T47D (cell line): ENCODE data around the gene SPSB2.

Experiments
- DNase-seq, 2 experiments: peaks; one replicate each; pipeline versions ENCODE4 v3.0.0 to v3.0.0-alpha.2; 2011 to 2012; ENCODE audit warnings: low read depth in 1 of 2, low spot score in 1 of 2
- JUND ChIP-seq: IDR thresholded peaks from 2 replicates; pipeline ENCODE4 v1.6.1; 2012; ENCODE audit warnings: low read depth
- in situ Hi-C: cut with HindIII; loops from 2 replicates; pipeline ENCODE4 v1.10.0; 2016; ENCODE audit warnings: low sequenced_read_pairs, low pct_unique_long_range_greater_than_20kb

The SPSB2 gene

DNA sequence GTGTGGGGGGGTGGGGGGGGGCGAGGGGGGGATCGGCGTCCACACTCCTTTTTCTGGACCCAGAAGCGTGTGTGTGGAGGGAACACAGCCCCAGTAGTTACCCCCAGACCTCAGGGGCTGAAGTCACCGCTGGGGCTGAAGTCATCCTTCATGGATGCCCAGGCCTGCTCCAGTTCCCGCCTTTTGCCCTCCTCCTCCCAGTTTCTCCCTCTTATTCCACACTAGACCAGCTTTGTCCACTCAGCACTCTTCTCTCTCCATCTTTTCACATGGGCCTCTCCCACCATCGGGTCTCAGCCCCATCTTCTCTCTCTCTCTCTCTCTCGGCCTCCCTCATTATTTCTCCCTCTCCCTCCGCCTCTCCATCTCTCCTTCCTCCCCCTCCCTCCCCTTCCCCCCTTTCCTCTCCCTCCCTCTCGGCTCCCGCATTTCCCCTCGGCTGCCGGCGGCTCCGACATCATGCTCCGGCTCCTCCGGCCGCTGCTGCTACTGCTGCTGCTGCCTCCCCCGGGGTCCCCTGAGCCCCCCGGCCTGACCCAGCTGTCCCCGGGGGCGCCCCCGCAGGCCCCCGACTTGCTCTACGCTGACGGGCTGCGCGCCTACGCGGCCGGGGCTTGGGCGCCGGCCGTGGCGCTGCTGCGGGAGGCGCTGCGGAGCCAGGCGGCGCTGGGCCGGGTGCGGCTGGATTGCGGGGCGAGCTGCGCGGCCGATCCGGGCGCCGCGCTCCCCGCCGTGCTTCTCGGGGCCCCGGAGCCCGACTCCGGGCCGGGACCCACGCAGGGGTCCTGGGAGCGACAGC lies 44.9 kb downstream of the SPSB2 start, which contains the start of gene P3H3:
Gene P3H3, plus strand, starts transcription at position 426 of the 799 bp plus-strand sequence. Its CDS starts 34 bp downstream, at position 460.
- no peak for TF ChIP-seq JUND
- no peak for DNase-seq
- in situ Hi-C loops: no loop called here

DNA sequence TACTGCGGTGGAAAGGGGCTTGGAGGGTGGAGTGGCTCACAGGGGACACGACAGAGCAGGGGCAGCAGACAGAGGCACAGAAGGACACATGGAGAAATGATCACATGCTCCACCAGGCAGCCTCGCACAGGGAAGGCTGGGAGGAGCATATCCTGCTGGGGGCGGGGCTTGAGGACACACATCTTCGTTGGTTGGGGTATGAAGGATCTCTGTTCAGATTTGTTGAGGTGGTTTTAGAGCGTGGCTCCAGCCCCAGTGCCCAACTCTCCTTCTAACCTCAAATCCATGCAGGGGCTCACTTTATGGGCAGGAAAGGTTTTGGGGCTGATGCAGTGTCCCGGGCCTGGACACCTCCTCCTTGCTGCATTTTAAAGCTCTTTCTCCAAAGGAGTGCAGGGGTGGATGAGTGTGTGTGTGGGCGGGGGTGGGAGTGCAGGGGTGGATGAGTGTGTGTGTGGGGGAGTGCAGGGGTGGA lies 45.6 kb downstream of the SPSB2 start:
- in situ Hi-C loops: no loop called here
- no peak for TF ChIP-seq JUND
- DNase-seq: peak in 1 of 2 experiments; percentile 54

DNA sequence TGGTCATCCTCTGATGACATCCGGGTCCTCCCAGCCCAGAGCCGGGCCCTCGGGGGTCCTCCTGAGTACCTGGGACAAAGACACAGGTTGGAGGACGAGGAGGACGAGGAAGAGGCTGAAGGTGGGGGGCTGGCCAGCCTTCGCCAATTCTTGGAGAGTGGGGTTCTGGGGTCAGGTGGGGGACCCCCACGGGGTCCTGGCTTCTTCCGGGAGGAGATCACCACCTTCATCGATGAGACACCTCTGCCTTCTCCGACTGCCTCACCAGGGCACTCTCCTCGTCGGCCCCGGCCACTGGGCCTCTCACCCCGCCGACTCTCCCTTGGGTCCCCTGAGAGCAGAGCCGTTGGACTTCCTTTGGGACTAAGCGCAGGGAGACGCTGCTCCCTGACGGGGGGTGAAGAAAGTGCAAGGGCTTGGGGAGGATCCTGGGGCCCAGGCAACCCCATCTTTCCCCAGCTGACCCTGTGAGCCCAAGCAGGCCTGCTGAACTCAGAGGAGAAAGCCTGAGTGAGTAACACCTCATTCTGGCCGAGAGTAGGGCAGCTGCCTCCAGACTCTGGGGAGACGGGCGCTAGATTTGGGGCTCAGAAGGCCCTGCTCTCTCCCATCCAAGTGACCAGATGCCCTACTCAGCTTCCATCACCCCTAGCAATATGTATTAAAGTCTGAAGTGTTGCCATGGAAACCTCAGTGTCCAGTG lies 46.2 kb downstream of the SPSB2 start:
- no peak for TF ChIP-seq JUND
- no peak for DNase-seq
- in situ Hi-C loops: no loop called here

DNA sequence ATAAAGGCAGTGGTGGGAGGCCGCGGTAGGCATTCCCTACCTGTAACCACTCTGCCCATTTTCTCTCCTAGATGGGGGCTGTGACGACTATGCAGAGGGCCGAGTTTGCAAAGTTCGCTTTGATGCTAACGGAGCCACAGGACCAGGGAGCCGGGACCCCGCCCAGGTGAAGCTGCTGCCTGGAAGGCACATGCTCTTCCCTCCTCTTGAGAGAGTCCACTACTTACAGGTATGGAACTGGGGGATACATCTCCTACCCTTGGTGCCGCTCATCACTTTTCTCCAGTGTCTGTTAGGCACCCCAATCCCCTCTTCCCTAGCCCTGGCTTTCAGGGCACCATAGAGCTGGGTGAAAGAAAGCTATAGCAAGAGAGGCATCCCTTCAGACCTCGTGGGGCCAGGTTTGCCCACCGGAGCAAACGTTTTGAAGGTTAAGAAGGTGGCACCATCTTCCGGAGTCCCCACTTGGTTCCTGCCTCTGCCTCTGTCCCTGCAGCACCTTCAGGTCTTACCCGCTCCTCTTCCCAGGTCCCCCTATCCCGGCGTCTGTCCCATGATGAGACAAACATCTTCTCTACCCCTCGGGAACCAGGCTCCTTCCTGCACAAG lies 46.9 kb downstream of the SPSB2 start:
- in situ Hi-C loops: no loop called here
- TF ChIP-seq JUND: no peak
- no peak for DNase-seq

DNA sequence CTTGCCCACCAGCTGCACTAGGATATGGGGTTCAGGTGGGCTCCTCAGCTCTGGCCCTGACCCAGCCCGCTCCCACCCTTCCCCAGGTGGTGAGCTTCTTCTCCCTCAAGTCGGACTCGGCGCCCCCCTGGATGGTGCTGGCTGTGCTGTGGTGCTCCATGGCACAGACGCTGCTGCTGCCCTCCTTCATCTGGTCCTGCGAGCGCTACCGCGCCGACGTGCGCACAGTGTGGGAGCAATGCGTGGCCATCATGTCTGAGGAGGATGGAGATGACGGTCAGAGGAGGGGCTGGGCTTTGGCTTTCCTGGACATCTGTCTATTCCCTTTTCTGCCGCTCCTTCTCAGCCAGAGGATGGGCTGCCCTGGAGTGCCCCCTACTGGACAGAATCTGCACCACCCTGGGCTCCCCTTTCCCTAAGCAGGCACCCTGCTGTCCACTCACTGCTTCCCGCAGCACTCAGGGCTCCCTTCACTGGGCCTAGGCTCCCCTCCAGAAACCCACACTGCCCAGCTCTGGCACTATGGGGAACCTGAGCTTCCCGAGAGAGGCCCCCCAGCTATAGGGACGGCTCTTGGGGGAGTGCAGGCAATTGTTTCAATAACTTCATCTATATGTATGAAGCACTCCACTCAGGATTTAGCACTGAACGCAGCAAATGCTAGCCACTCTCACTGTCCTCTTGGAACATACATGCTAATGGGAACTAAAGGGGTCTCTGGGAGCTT lies 47.5 kb downstream of the SPSB2 start:
- no peak for TF ChIP-seq JUND
- in situ Hi-C loops: no loop called here
- DNase-seq: peak; percentile 64 to 70

DNA sequence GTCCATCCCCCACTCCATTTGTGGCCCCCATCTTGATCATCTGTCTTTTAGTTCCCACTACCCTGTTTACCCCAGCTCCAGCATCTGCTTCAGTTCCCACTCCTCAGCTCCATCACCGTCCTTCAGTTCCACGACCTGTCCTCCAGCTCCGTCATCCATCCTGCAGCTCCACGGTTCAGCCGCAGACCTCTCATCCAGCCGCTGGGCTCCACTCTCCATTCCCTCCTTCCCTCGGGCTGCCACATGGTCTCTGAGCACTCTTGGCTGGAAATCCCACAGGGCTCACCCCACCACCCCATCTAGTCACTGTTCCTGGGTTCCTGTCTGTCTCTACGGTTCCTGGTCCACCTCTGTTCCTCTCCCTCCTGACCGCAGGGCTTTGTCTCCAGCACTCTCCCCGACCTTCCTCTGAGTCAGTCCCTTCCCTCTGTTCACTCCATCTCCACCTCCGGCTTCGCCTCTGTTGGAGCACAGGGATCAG lies 48.2 kb downstream of the SPSB2 start:
- DNase-seq: no peak
- in situ Hi-C loops: no loop called here

DNA sequence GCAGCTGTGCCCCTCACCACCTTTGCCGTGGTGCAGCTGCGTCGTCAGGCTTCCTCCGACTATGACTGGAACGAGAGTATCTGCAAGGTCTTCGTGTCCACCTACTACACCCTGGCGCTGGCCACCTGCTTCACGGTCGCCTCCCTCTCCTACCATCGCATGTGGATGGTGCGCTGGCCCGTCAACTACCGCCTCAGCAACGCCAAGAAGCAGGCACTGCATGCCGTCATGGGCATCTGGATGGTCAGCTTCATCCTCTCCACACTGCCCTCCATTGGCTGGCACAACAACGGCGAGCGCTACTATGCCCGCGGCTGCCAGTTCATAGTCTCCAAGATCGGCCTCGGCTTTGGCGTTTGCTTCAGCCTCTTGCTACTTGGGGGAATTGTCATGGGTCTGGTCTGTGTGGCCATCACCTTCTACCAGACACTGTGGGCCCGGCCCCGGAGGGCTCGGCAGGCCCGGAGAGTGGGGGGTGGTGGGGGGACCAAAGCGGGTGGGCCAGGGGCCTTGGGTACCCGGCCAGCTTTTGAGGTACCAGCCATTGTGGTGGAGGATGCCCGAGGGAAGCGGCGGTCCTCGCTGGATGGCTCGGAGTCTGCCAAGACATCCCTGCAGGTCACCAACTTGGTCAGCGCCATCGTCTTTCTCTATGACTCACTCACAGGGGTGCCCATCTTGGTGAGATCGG lies 48.9 kb downstream of the SPSB2 start:
- DNase-seq: peak in 1 of 2 experiments; percentile 32
- no peak for TF ChIP-seq JUND
- in situ Hi-C loops: no loop called here

More for the DNA sequence above, 48.2 kb downstream of the SPSB2 start:
- TF ChIP-seq JUND: no peak

DNA sequence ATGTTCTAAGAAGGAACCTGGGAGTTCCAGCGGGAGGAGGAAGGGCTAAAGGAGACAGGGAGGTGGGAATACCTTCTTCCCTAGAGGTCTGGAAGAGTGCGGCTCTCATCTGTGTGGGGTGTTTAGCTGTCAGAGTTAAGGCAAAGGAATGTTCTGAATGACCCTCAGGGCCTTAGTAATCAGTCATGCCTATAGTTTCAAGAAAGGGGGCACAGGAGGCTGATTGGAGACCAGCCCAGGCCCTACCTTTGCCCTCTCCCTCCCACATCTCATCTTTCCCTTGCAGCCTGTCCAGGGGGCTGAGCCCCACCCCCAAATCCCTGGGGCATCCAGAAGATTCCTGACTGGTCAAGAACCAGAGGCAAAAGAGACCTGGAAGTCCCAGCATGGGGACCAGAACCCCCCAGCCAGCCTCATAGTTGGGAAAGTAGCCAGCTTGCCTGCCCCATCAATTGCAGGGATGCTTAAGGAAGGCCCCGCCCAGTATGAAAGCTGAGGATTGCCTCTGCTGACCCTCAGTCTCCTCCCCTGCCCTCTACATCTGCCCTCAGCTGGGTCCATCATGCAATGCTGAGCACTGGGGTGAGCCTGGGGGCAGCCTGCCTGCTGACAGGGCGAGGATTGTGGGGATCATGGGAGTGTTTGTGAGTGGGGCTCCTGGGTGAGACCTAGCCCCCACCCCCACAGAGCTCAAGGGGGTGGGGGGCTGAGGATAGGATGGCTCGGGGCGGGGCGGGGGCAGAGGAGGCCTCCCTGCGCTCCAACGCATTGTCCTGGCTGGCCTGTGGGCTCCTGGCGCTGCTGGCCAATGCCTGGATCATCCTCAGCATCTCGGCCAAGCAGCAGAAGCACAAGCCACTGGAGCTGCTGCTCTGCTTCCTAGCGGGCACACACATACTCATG lies 49.7 kb downstream of the SPSB2 start:
- no peak for TF ChIP-seq JUND
- DNase-seq: no peak
- in situ Hi-C loops: no loop called here

DNA sequence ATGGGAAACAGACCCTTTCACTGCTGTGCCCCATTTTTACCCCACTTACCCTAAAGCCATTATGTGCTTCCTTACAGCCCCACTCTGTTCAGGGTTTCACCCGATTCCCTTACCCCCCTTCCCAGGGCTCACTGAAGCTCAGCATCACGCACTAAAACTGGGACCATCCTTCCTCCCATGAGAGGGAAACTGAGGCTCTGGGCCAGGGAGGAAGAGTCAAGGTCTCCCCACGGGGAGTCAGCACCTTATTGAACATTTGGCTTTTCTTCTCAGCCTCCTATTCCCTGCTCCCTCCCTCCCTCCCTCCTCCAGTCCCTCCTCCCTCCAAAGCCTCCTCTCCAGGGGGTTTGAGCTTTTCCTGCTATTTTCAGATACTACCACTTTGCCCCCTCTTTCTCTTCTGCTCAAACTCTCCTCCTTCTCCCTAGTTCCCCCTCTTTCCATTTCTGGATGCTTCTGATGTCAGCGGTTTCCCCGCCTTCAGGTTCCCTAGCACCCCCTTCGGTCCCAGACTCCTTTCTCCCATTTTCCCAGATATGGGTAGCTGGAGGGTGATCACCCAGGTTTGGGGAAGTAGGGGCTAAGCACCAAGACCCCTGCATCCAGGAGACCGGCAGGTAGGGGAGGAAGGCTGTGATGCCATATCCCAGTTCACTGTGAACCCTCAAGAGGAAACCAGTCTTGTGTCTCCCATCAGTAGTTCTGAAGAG lies 50.5 kb downstream of the SPSB2 start:
- no peak for TF ChIP-seq JUND
- in situ Hi-C loops: no loop called here
- DNase-seq: no peak
